ENCODE data around the gene KLHL29. TPM values are rescaled to one million over a fixed set of nuclear protein-coding genes. Genes with fewer than 3 reads are reported as not detected.

Gene KLHL29
- total and polyA plus RNA-seq, 5 donors, result 1.7 to 4.0 (median 2.0) TPM

DNA sequence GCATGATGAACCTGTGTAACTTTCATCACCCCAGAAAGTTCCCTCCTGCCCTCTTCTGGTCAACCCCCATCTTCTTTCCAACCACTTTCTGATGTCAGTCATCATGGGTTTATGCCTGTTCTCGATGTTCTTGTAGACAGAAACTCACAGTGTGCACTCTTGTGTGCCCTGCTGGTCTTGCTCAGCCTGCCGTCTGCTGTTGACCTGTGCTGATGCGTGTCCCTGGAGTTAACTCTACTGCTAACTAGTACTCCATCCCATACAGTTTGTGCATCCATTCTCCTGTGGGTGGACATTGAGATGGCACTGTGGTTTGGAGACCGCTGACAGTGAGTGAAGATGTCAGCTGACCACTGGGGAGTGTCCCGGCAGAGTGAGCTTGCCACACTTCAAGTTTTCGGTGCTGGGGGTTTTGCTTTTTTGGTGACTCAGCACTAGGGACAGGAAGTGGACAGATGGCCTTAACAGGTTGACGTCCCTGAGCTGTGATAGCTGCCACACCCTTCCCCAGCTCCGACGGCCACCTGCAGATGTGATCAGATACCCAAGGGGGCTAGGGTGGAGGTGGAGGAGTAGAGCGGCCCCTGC lies 14.8 kb downstream of the KLHL29 start:
- DNase-seq (no peak), ATAC-seq (no peak)
- intact Hi-C loops (cut with DNase I), result no loop called here
- Histone ChIP-seq H3K4me3 (ENCODE audit: low read length) (no peak overlapping the region), H3K27me3 (ENCODE audit: control insufficient read depth, insufficient read depth) (no peaks in the 10 kb centered on the region), H3K9me3 (ENCODE audit: control insufficient read depth, low read length) (no peaks in the 10 kb centered on the region), H3K4me1 (ENCODE audit: control insufficient read depth, insufficient read depth, low read length) (no peaks in the 10 kb centered on the region), H3K27ac (ENCODE audit: low read length) (no peak overlapping the region)
- WGBS, result 79% methylated on average over 10 of the region's 10 CpGs

DNA sequence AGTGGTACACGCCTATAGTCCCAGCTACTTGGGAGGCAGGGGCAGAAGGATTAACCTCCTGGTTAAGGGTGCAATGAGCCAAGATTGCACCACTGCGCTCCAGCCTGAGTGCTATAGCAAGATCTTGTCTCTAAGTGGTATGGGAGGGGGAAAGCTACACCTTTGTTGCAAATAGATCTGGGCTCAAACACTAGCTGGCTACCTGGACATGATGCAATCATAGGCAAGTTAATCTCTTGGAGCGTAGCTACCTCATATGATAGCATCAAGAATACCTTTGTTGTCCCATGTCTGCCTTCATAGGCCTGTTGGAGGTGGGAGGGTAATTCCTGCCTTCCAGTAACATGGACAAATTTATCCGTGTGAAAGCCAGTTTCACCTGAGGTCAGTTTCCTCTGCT lies 15.7 kb downstream of the KLHL29 start:
- no peak for ATAC-seq
- intact Hi-C loops (cut with DNase I), result no loop called here
- 95% methylated on average over 4 of the region's 4 CpGs for WGBS
- no peak overlapping the region for H3K4me3 ChIP-seq (ENCODE audit: low read length)
- no peak for DNase-seq
- no peaks in the 10 kb centered on the region for H3K4me1 ChIP-seq (ENCODE audit: control insufficient read depth, insufficient read depth, low read length)
- no peaks in the 10 kb centered on the region for H3K27me3 ChIP-seq (ENCODE audit: control insufficient read depth, insufficient read depth)
- no peak overlapping the region for H3K27ac ChIP-seq (ENCODE audit: low read length)
- H3K9me3 ChIP-seq (ENCODE audit: control insufficient read depth, low read length), result no peaks in the 10 kb centered on the region

DNA sequence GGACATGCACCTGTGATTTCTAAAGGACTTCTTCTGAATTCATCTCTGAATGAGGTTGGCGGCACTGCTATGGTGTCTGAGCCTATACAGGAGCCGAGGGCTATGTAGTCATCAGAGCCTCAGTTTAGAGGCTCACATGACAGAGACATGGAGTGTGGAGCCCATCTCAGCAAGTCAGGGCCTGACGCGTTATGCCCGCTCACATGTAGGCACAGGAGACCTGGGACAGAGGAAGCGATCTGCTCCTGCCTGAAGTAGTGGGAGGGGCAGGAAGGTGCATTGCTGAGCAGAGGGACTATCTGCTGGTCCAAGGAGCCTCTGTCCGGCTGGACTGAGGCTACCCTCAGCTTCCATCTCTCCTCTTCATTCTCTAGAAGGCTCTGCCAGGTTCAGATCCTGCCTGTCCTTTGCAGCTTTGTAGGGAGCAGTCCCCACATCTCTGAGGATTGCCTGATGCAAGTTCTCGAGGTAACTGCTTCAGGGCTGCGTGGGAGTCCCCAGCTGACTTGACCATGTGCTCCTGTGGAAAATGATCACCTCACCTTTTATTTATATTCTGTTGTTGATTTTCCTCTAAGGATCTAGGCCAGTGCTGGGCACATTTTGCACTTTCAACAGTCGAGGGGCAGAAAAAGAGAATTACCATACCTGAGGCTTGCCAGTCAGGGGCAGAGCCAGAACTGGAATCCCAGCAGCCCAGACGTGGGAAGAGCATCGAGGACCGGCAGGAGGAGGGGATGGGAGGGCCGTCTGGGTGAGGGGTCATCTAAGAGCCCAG lies 16.6 kb downstream of the KLHL29 start:
- Histone ChIP-seq H3K27ac (ENCODE audit: low read length) (no peak overlapping the region), H3K9me3 (ENCODE audit: control insufficient read depth, low read length) (no peaks in the 10 kb centered on the region), H3K27me3 (ENCODE audit: control insufficient read depth, insufficient read depth) (no peaks in the 10 kb centered on the region), H3K4me1 (ENCODE audit: control insufficient read depth, insufficient read depth, low read length) (no peaks in the 10 kb centered on the region), H3K4me3 (ENCODE audit: low read length) (no peak overlapping the region)
- WGBS, result 80% methylated on average over 14 of the region's 14 CpGs
- DNase-seq (no peak), ATAC-seq (no peak)
- intact Hi-C loops (cut with DNase I), result no loop called here

DNA sequence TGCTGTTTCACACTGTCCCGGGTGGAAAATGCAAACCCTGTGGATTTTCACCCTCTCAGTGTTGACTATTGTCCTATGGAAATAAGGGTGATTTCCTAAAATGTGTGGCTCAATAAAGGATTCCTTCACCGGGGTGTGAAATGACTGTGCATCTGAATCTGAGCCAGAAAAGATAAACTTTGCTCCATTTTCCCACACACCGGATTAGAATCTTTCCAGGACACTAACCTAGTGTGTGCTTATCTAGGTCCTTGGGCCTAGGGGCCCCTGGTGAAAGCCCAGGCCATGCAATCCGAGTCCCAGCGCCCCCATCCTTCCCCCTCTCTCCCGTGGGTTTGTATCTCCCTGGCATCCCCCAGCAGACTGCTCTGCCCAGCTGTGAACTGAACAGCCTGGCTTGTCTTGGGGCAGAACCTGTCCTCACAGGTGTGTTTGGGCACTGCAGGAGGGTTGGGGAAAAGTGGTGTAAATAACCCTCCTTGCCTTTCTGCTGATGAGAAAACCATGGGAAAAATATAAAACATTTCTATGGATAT lies 17.3 kb downstream of the KLHL29 start:
- H3K9me3 ChIP-seq (ENCODE audit: control insufficient read depth, low read length), result no peaks in the 10 kb centered on the region
- H3K27ac ChIP-seq (ENCODE audit: low read length), result no peak overlapping the region
- DNase-seq (no peak), ATAC-seq (peak in 1 of 2 donors; percentile 45)
- H3K4me1 ChIP-seq (ENCODE audit: control insufficient read depth, insufficient read depth, low read length), result no peaks in the 10 kb centered on the region
- intact Hi-C loops (cut with DNase I), result no loop called here
- 47% methylated on average over 6 of the region's 6 CpGs for WGBS
- H3K4me3 ChIP-seq (ENCODE audit: low read length), result no peak overlapping the region
- H3K27me3 ChIP-seq (ENCODE audit: control insufficient read depth, insufficient read depth), result no peaks in the 10 kb centered on the region

DNA sequence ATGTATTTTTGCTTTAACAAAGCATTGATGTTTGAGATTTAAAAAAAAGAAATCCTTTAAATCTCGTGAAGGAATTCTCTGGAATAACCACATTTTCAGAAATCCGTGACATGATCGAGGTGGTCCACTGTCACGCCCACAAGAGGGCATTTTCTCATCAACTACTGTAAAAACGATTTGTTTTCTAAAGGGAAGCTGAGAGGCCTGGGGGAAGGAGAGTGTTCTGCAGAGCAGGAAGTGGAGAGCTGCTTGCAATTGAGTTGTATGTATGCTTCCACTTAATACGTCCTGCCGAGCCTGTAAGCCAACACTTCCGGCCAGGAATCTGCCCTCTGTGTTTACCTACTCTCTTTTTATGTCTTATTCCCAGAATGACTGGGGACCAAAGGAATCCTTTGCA lies 19.4 kb downstream of the KLHL29 start:
- WGBS, result 16% methylated on average over 8 of the region's 8 CpGs
- Histone ChIP-seq H3K27me3 (ENCODE audit: control insufficient read depth, insufficient read depth) (no peaks in the 10 kb centered on the region), H3K9me3 (ENCODE audit: control insufficient read depth, low read length) (no peaks in the 10 kb centered on the region), H3K27ac (ENCODE audit: low read length) (no peak overlapping the region), H3K4me3 (ENCODE audit: low read length) (no peak overlapping the region), H3K4me1 (ENCODE audit: control insufficient read depth, insufficient read depth, low read length) (no peaks in the 10 kb centered on the region)
- ATAC-seq, result peak; percentile 62 to 82
- peak in 1 of 3 donors; percentile 57 for DNase-seq
- intact Hi-C loops (cut with DNase I), result no loop called here

DNA sequence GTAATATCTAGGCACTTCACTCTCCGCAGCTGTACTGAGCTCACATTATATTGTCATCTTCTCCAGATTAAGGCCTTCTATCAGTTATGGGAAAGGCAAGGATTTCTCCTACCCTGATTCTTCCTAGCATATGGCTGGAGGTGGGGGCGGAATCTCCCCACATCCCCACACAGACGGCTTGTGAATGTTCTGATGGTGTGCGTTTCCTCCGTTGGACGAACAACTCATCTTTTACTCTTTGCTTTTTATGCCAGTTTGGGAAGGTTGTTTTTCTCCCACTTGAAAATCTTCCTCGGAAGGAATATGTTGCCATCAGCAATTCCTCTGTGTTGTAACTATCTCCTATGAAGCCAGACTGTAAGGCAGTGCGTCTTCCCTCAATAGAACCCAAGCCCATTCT lies 24.3 kb downstream of the KLHL29 start:
- Histone ChIP-seq H3K4me1 (ENCODE audit: control insufficient read depth, insufficient read depth, low read length) (peaks cover 3% of the 10 kb centered on the region), H3K9me3 (ENCODE audit: control insufficient read depth, low read length) (no peaks in the 10 kb centered on the region), H3K4me3 (ENCODE audit: low read length) (no peak overlapping the region), H3K27me3 (ENCODE audit: control insufficient read depth, insufficient read depth) (no peaks in the 10 kb centered on the region), H3K27ac (ENCODE audit: low read length) (no peak overlapping the region)
- WGBS, result 95% methylated on average over 8 of the region's 8 CpGs
- ATAC-seq (no peak), DNase-seq (no peak)
- intact Hi-C loops (cut with DNase I), result no loop called here

DNA sequence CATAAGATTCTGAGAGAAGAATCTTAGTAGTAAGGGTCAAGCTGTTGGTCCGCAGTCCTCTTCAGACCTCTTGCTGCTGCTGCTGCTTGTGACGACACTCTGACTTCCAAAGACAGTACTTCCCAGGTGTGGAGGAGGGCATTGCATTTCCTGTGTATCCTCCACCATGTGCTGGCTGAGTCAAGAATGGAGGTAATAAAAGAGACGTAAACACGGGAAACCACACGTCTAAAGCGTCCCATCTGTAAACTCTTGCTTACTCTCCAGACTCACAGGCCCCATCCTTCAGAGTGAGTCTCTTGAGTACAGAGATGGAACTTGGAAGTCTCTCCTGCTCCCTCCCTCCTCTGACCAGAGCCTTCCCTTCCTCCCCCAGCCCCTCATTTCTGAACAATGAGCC lies 25.6 kb downstream of the KLHL29 start:
- ATAC-seq (no peak), DNase-seq (no peak)
- no peak overlapping the region for H3K4me3 ChIP-seq (ENCODE audit: low read length)
- H3K4me1 ChIP-seq (ENCODE audit: control insufficient read depth, insufficient read depth, low read length), result peaks cover 3% of the 10 kb centered on the region
- 83% methylated on average over 6 of the region's 6 CpGs for WGBS
- H3K27ac ChIP-seq (ENCODE audit: low read length), result no peak overlapping the region
- no peaks in the 10 kb centered on the region for H3K27me3 ChIP-seq (ENCODE audit: control insufficient read depth, insufficient read depth)
- no peaks in the 10 kb centered on the region for H3K9me3 ChIP-seq (ENCODE audit: control insufficient read depth, low read length)
- intact Hi-C loops (cut with DNase I), result no loop called here

DNA sequence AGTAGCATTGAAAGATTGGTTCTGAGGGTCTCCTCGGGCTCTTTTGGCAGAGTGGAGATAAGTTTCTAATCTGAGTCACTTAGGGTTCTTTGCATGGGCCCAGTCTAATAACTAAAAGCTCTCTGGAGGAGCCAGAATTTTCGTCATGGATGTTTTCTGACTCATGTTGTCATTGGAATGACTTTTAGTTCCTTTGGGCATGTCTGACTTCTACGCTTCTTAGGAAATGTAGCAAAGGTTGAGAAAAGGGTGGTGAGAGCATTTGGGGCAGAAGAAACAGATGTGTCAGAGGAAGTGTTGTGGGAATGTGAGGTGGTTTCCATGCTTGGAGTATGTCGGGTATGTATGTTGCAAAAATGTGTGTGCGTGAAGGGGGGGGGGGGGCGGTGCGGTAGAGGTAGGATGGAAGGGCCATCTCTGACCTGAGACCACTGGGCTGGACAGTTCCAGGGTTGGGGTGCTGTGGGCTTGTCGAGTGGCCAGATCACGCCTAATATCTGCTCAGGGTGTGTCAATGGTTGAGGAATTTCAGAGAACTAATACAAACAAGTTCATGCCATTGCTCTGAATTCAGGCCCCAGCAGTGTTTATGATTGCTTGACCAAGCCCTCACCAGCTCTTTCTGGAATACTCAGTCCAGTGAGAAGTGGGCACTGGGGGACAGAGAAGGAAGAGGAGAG lies 26.9 kb downstream of the KLHL29 start:
- Histone ChIP-seq H3K27ac (ENCODE audit: low read length) (no peak overlapping the region), H3K27me3 (ENCODE audit: control insufficient read depth, insufficient read depth) (no peaks in the 10 kb centered on the region), H3K4me3 (ENCODE audit: low read length) (no peak overlapping the region), H3K4me1 (ENCODE audit: control insufficient read depth, insufficient read depth, low read length) (peaks cover 3% of the 10 kb centered on the region), H3K9me3 (ENCODE audit: control insufficient read depth, low read length) (no peaks in the 10 kb centered on the region)
- intact Hi-C loops (cut with DNase I), result no loop called here
- ATAC-seq, result peak; percentile 75 to 85
- WGBS, result 78% methylated on average over 9 of the region's 9 CpGs
- no peak for DNase-seq

DNA sequence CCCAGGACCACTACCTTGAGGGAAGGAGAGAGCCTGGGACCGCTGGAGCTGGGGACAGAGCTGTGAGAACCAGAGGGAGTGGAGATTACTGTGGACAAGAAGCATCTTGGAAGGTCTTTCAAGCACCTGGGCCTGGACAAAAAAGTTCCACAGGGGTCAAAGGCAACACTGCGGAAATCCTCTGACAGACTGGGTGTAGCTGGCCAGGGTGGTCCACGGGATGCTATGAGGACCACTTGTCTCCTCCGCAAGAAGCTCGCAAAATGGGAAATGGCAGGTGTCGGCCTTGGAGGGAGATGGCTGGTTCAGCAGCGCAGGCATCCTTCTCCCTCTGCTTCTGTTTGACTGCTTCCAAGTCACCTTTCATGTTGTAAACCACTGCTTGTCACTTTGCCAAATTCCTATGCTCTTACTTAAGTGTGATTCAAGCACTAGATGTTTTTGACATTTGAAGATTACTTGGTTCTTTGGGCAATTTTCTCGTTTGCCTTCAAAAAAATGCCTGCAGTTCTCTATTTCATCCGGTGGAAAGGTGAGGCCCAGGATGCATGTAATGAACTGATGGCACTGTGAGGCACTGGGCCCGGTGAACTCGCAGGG lies 27.7 kb downstream of the KLHL29 start:
- no peak for ATAC-seq
- WGBS, result 83% methylated on average over 11 of the region's 11 CpGs
- Histone ChIP-seq H3K4me1 (ENCODE audit: control insufficient read depth, insufficient read depth, low read length) (peaks cover 3% of the 10 kb centered on the region), H3K27me3 (ENCODE audit: control insufficient read depth, insufficient read depth) (no peaks in the 10 kb centered on the region), H3K9me3 (ENCODE audit: control insufficient read depth, low read length) (no peaks in the 10 kb centered on the region), H3K27ac (ENCODE audit: low read length) (no peak overlapping the region), H3K4me3 (ENCODE audit: low read length) (no peak overlapping the region)
- DNase-seq, result no peak
- intact Hi-C loops (cut with DNase I), result no loop called here

DNA sequence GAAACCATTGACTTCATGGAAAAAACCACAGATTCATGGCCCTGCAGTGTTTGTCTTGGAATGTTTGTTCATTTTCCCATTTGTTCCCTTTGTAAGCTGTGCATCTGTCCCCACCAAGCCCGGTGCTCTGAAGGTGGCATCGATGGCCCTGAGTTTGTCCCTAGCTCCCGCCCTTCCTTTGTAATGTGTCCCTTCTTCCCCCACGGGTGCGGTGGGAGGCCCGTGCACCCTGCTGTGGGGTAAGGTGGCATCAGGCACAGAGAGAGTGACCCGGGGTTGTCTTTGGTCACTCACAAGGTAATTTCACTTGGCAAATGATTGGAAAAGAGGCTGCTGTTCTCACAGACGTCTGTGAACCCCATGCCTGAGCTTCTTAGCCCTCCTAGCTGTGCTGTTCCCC lies 28.7 kb downstream of the KLHL29 start:
- DNase-seq (no peak), ATAC-seq (no peak)
- Histone ChIP-seq H3K4me3 (ENCODE audit: low read length) (no peak overlapping the region), H3K9me3 (ENCODE audit: control insufficient read depth, low read length) (no peaks in the 10 kb centered on the region), H3K4me1 (ENCODE audit: control insufficient read depth, insufficient read depth, low read length) (peaks cover 3% of the 10 kb centered on the region), H3K27me3 (ENCODE audit: control insufficient read depth, insufficient read depth) (no peaks in the 10 kb centered on the region), H3K27ac (ENCODE audit: low read length) (no peak overlapping the region)
- 89% methylated on average over 8 of the region's 8 CpGs for WGBS
- intact Hi-C loops (cut with DNase I), result no loop called here

DNA sequence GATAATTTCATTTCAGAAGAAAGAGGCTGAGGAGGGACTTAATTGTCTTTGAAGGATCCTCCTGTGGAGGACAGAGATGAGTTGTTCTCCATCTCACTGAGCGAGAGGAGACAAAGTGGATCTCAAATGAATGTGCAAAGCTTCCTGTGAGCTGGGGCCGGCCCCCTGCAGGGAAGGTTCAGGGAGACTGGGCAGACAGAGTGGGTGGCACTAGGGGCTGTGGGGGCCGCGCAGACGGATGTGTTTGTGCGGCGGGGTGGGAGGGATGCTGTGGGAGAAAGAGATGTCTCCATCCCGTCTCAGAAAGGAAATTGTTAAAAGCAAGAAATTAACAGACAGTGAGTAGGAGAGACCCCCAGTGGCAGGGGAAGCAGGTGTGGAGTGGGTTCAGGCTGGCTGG lies 29.1 kb downstream of the KLHL29 start:
- WGBS, result 90% methylated on average over 8 of the region's 8 CpGs
- Histone ChIP-seq H3K4me3 (ENCODE audit: low read length) (no peak overlapping the region), H3K4me1 (ENCODE audit: control insufficient read depth, insufficient read depth, low read length) (peaks cover 3% of the 10 kb centered on the region), H3K27ac (ENCODE audit: low read length) (no peak overlapping the region), H3K9me3 (ENCODE audit: control insufficient read depth, low read length) (no peaks in the 10 kb centered on the region), H3K27me3 (ENCODE audit: control insufficient read depth, insufficient read depth) (no peaks in the 10 kb centered on the region)
- intact Hi-C loops (cut with DNase I), result no loop called here
- ATAC-seq (no peak), DNase-seq (no peak)
